ENCODE measurements around the gene APOBR. TPM values are rescaled to one million over a fixed set of nuclear protein-coding genes. Genes with fewer than 3 reads are reported as not detected.
A peak's percentile ranks its signal among the peaks of the same experiment; 100 is the strongest.

APOBR gene
- total and polyA plus RNA-seq, 2 of the 13 experiments (the other 11 are each of a cell fraction or from before 2014, with no cell fraction given): 0.03 TPM; not detected in 1

- TF ChIP-seq POLR2G (IDR thresholded peaks at IDR 0.05; ENCODE audit: low read depth, low read length): peak; percentile 92
- no peak for TF ChIP-seq ZZZ3 (CRISPR knock-in tag; IDR thresholded peaks at IDR 0.05; ENCODE audit: borderline replicate concordance)
- TF ChIP-seq CHD4 (IDR thresholded peaks at IDR 0.05; ENCODE audit: borderline replicate concordance, low read length): no peak
- TF ChIP-seq ZSCAN12 (CRISPR knock-in tag; IDR thresholded peaks at IDR 0.05): 0 out of 2 replicates have a peak, but pooled peaks have one; percentile 62
- TF ChIP-seq ZNF746 (CRISPR knock-in tag; IDR thresholded peaks at IDR 0.05): 0 out of 2 replicates have a peak, but pooled peaks have one; percentile 50
- TF ChIP-seq ZBTB37 (CRISPR knock-in tag; IDR thresholded peaks at IDR 0.05): no peak
- TF ChIP-seq ERF (CRISPR knock-in tag; IDR thresholded peaks at IDR 0.05): peak; percentile 66
- TF ChIP-seq ZFYVE20 (CRISPR knock-in tag; IDR thresholded peaks at IDR 0.05; ENCODE audit: borderline replicate concordance, low read depth): no peak
- TF ChIP-seq SNAPC5 (CRISPR knock-in tag; IDR thresholded peaks at IDR 0.05; ENCODE audit: borderline replicate concordance): no peak
- TF ChIP-seq ZNF335 (CRISPR knock-in tag; IDR thresholded peaks at IDR 0.05): 0 out of 2 replicates have a peak, but pooled peaks have one; percentile 54
- no peak for TF ChIP-seq TOPORS (CRISPR knock-in tag; IDR thresholded peaks at IDR 0.05)
- TF ChIP-seq THAP11 (CRISPR knock-in tag; IDR thresholded peaks at IDR 0.05): peak; percentile 80
- TF ChIP-seq ZNF841 (CRISPR knock-in tag; IDR thresholded peaks at IDR 0.05; ENCODE audit: borderline replicate concordance): no peak
- peak; percentile 80; the same call in 1 of the 2 replicates for TF ChIP-seq ZNF766 (CRISPR knock-in tag; IDR thresholded peaks at IDR 0.05; ENCODE audit: borderline replicate concordance)
- 0 out of 2 replicates have a peak, but pooled peaks have one; percentile 80 for TF ChIP-seq ZNF567 (CRISPR knock-in tag; IDR thresholded peaks at IDR 0.05; ENCODE audit: borderline replicate concordance)
- TF ChIP-seq BRCA1 (CRISPR knock-in tag; IDR thresholded peaks at IDR 0.05): no peak; the same call in 1 of the 2 replicates
- TF ChIP-seq SCMH1 (CRISPR knock-in tag; IDR thresholded peaks at IDR 0.05; ENCODE audit: borderline replicate concordance): no peak
- TF ChIP-seq ZNF720 (CRISPR knock-in tag; IDR thresholded peaks at IDR 0.05): no peak
- no peak for TF ChIP-seq CBX2 (IDR thresholded peaks at IDR 0.05; ENCODE audit: low read depth, low read length)
- TF ChIP-seq CBX2 (CRISPR knock-in tag; IDR thresholded peaks at IDR 0.05; ENCODE audit: low read depth): no peak
- no peak for TF ChIP-seq HOXA7 (CRISPR knock-in tag; IDR thresholded peaks at IDR 0.05)
- no peak for TF ChIP-seq HNRNPK (IDR thresholded peaks at IDR 0.05; ENCODE audit: low read depth, low read length, poor library complexity, severe bottlenecking)
- TF ChIP-seq ZNF441 (CRISPR knock-in tag; IDR thresholded peaks at IDR 0.05; ENCODE audit: borderline replicate concordance): 0 out of 2 replicates have a peak, but pooled peaks have one; percentile 62
- peak; percentile 65; the same call in 1 of the 2 replicates for TF ChIP-seq SOX5 (CRISPR knock-in tag; IDR thresholded peaks at IDR 0.05; ENCODE audit: borderline replicate concordance)
- TF ChIP-seq TCF7 (IDR thresholded peaks at IDR 0.05; ENCODE audit: low read depth): no peak
- TF ChIP-seq MAFK (conservative IDR thresholded peaks at IDR 0.05 in 1 of 2, IDR thresholded peaks at IDR 0.05 in 1 of 2; ENCODE audit: low read length in 2 of 2): no peak
Observed at GRCh38 chr16:28538733-28539596, 44.5 kb downstream of the APOBR start, which contains the start of gene NUPR1 (continued).

Measured in HepG2 (cell line).